Epidermal melanocyte (primary cell): Measurements from ENCODE around the gene SRPRB.

ENCODE experiments used
- DNase-seq: peaks from one replicate; pipeline ENCODE4 v3.0.0; 2011; ENCODE audit warnings: low spot score; ENCODE audit not compliant: insufficient read length

Gene SRPRB

GRCh38 chr3:133840055-133840737 is 34.6 kb downstream of the SRPRB start:
- DNase-seq, result no peak

GRCh38 chr3:133840767-133841166 is 35.2 kb downstream of the SRPRB start:
- DNase-seq, result no peak

- no peak for DNase-seq
Observed at GRCh38 chr3:133841196-133841595, 35.6 kb downstream of the SRPRB start.

- no peak for DNase-seq
Observed at GRCh38 chr3:133842158-133842557, 36.5 kb downstream of the SRPRB start.

GRCh38 chr3:133843634-133844033 is 38.0 kb downstream of the SRPRB start:
- DNase-seq, result no peak

GRCh38 chr3:133845127-133845526 is 39.5 kb downstream of the SRPRB start:
- DNase-seq, result no peak

- DNase-seq, result no peak
Observed at GRCh38 chr3:133849346-133849745, 43.7 kb downstream of the SRPRB start.

- DNase-seq, result no peak
Observed at GRCh38 chr3:133850034-133850433, 44.4 kb downstream of the SRPRB start.

- no peak for DNase-seq
Observed at GRCh38 chr3:133851266-133851906, 45.8 kb downstream of the SRPRB start.

GRCh38 chr3:133851931-133852330 is 46.3 kb downstream of the SRPRB start:
- no peak for DNase-seq

- no peak for DNase-seq
Observed at GRCh38 chr3:133853063-133853924, 47.7 kb downstream of the SRPRB start.

- DNase-seq, result no peak
Observed at GRCh38 chr3:133853925-133854227, 48.3 kb downstream of the SRPRB start.

GRCh38 chr3:133854264-133855001 is 48.8 kb downstream of the SRPRB start:
- no peak for DNase-seq

GRCh38 chr3:133855002-133855370 is 49.4 kb downstream of the SRPRB start:
- DNase-seq, result no peak

- no peak for DNase-seq
Observed at GRCh38 chr3:133855772-133856171, 50.2 kb downstream of the SRPRB start.

GRCh38 chr3:133856316-133856715 is 50.7 kb downstream of the SRPRB start:
- no peak for DNase-seq

GRCh38 chr3:133857767-133858166 is 52.2 kb downstream of the SRPRB start:
- no peak for DNase-seq

- DNase-seq, result no peak
Observed at GRCh38 chr3:133859381-133860234, 54.0 kb downstream of the SRPRB start.

- no peak for DNase-seq
Observed at GRCh38 chr3:133860519-133860918, 54.9 kb downstream of the SRPRB start.

- no peak for DNase-seq
Observed at GRCh38 chr3:133862161-133862560, 56.5 kb downstream of the SRPRB start.

- no peak for DNase-seq
Observed at GRCh38 chr3:133863911-133864310, 58.3 kb downstream of the SRPRB start.
